ENCODE data around the gene UNK. TPM values are rescaled to one million over a fixed set of nuclear protein-coding genes. Genes with fewer than 3 reads are reported as not detected.

UNK gene
- total and polyA plus RNA-seq, 2 donors (not counting 1 experiment from before 2014, with no cell fraction given): 15.0 to 15.2 TPM

GRCh38 chr17:75773808-75774470, 10.7 kb upstream of the UNK start:
- no peak overlapping the region for H3K27ac ChIP-seq (ENCODE audit: insufficient read depth, low read length)
- H3K9ac ChIP-seq (ENCODE audit: insufficient read depth, low read length): no peak overlapping the region
- peaks cover 20% of the 10 kb centered on the region for H3K79me2 ChIP-seq (ENCODE audit: control insufficient read depth, insufficient read depth, low read length)
- no peaks in the 10 kb centered on the region for H3K27me3 ChIP-seq (ENCODE audit: control insufficient read depth, insufficient read depth, low read length)
- TF ChIP-seq EZH2 (IDR thresholded peaks at IDR 0.05; ENCODE audit: low read length, missing control alignments) (no peak), CTCF (conservative IDR thresholded peaks at IDR 0.05 in 1 of 2, IDR thresholded peaks at IDR 0.05 in 1 of 2; ENCODE audit: low read depth in 1 of 2, low read length in 2 of 2) (no peak)
- H2AFZ ChIP-seq (ENCODE audit: low read length): no peak overlapping the region
- peaks cover 15% of the 10 kb centered on the region for H3K36me3 ChIP-seq (ENCODE audit: control insufficient read depth, insufficient read depth, low read length)
- peaks cover 8% of the 10 kb centered on the region for H4K20me1 ChIP-seq (ENCODE audit: control insufficient read depth, extremely low read depth, insufficient read depth, low read length)
- no peaks in the 10 kb centered on the region for H3K9me3 ChIP-seq (ENCODE audit: control insufficient read depth, insufficient read depth, low read depth, low read length)
- no peak overlapping the region for H3K4me2 ChIP-seq (ENCODE audit: extremely low read depth, insufficient read depth, low read length)
- H3K4me1 ChIP-seq (ENCODE audit: control insufficient read depth, extremely low read depth, insufficient read depth, low read length): no peaks in the 10 kb centered on the region
- no peak overlapping the region for H3K4me3 ChIP-seq (replicated peaks in 1 of 4; ENCODE audit: control extremely low read depth in 1 of 4, insufficient read depth in 1 of 4, low read depth in 3 of 4, low read length in 4 of 4)
- DNase-seq (ENCODE audit: low read depth in 2 of 2): no peak

GRCh38 chr17:75774471-75774990, 10.1 kb upstream of the UNK start:
- Histone ChIP-seq H3K9me3 (ENCODE audit: control insufficient read depth, insufficient read depth, low read depth, low read length) (no peaks in the 10 kb centered on the region), H3K4me1 (ENCODE audit: control insufficient read depth, extremely low read depth, insufficient read depth, low read length) (no peaks in the 10 kb centered on the region), H3K4me3 (replicated peaks in 1 of 4; ENCODE audit: control extremely low read depth in 1 of 4, insufficient read depth in 1 of 4, low read depth in 3 of 4, low read length in 4 of 4) (no peak overlapping the region), H3K36me3 (ENCODE audit: control insufficient read depth, insufficient read depth, low read length) (peaks cover 15% of the 10 kb centered on the region), H3K4me2 (ENCODE audit: extremely low read depth, insufficient read depth, low read length) (no peak overlapping the region), H3K9ac (ENCODE audit: insufficient read depth, low read length) (no peak overlapping the region), H4K20me1 (ENCODE audit: control insufficient read depth, extremely low read depth, insufficient read depth, low read length) (peaks cover 8% of the 10 kb centered on the region), H3K27ac (ENCODE audit: insufficient read depth, low read length) (no peak overlapping the region), H3K27me3 (ENCODE audit: control insufficient read depth, insufficient read depth, low read length) (no peaks in the 10 kb centered on the region), H3K79me2 (ENCODE audit: control insufficient read depth, insufficient read depth, low read length) (peaks cover 23% of the 10 kb centered on the region), H2AFZ (ENCODE audit: low read length) (no peak overlapping the region)
- TF ChIP-seq EZH2 (IDR thresholded peaks at IDR 0.05; ENCODE audit: low read length, missing control alignments): no peak
- DNase-seq (ENCODE audit: low read depth in 2 of 2): no peak

- no peaks in the 10 kb centered on the region for H3K27me3 ChIP-seq (ENCODE audit: control insufficient read depth, insufficient read depth, low read length)
- H2AFZ ChIP-seq (ENCODE audit: low read length): no peak overlapping the region
- peaks cover 8% of the 10 kb centered on the region for H4K20me1 ChIP-seq (ENCODE audit: control insufficient read depth, extremely low read depth, insufficient read depth, low read length)
- H3K79me2 ChIP-seq (ENCODE audit: control insufficient read depth, insufficient read depth, low read length): peaks cover 23% of the 10 kb centered on the region
- no peak overlapping the region for H3K4me2 ChIP-seq (ENCODE audit: extremely low read depth, insufficient read depth, low read length)
- peaks cover 2% of the 10 kb centered on the region for H3K4me1 ChIP-seq (ENCODE audit: control insufficient read depth, extremely low read depth, insufficient read depth, low read length)
- TF ChIP-seq CTCF (conservative IDR thresholded peaks at IDR 0.05 in 1 of 2, IDR thresholded peaks at IDR 0.05 in 1 of 2; ENCODE audit: low read depth in 1 of 2, low read length in 2 of 2): no peak
- TF ChIP-seq EZH2 (IDR thresholded peaks at IDR 0.05; ENCODE audit: low read length, missing control alignments): no peak
- no peak overlapping the region for H3K9ac ChIP-seq (ENCODE audit: insufficient read depth, low read length)
- H3K36me3 ChIP-seq (ENCODE audit: control insufficient read depth, insufficient read depth, low read length): peaks cover 15% of the 10 kb centered on the region
- H3K27ac ChIP-seq (ENCODE audit: insufficient read depth, low read length): no peak overlapping the region
- no peaks in the 10 kb centered on the region for H3K9me3 ChIP-seq (ENCODE audit: control insufficient read depth, insufficient read depth, low read depth, low read length)
- no peak overlapping the region for H3K4me3 ChIP-seq (replicated peaks in 1 of 4; ENCODE audit: control extremely low read depth in 1 of 4, insufficient read depth in 1 of 4, low read depth in 3 of 4, low read length in 4 of 4)
- DNase-seq (ENCODE audit: low read depth in 2 of 2): peak; percentile 38 to 44
Observed at GRCh38 chr17:75774991-75775668, 9.5 kb upstream of the UNK start.
